ENCODE data around the gene ATP9B.

- TF ChIP-seq CTCF (conservative IDR thresholded peaks at IDR 0.05; ENCODE audit: low read length): no peak
- TF ChIP-seq EZH2phosphoT487 (IDR thresholded peaks at IDR 0.05; ENCODE audit: borderline replicate concordance): no peak
These were observed 343.8 kb downstream of the ATP9B start for GRCh38 chr18:79413025-79413424.

Measured in Loucy (cell line).